Measurements from ENCODE around the gene HIRA.

DNA sequence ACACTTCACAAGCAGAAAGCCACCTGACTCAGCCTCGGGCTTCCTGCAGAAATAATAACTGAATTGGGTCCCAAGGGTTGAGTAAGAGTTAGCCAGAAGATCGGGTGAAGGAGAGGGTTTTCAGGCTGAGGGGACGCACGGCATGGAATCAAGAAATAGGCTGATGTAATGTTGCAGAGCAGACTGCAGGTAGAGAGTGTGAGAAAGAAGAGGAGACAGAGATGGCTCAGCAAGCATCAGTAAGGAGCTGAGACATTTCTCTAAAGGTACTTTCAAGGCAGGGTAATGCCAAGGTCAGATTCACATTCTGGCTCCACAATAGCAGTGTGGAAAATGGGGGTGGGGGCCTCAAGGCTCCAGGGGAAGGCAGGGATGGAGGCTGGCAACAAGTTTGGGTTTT is 18.6 kb downstream of the HIRA start:
- no peak for TF ChIP-seq EGR1 (IDR thresholded peaks at IDR 0.05)
- TF ChIP-seq EP300 (IDR thresholded peaks at IDR 0.05; ENCODE audit: borderline replicate concordance): no peak
- TF ChIP-seq, protein P1, sequence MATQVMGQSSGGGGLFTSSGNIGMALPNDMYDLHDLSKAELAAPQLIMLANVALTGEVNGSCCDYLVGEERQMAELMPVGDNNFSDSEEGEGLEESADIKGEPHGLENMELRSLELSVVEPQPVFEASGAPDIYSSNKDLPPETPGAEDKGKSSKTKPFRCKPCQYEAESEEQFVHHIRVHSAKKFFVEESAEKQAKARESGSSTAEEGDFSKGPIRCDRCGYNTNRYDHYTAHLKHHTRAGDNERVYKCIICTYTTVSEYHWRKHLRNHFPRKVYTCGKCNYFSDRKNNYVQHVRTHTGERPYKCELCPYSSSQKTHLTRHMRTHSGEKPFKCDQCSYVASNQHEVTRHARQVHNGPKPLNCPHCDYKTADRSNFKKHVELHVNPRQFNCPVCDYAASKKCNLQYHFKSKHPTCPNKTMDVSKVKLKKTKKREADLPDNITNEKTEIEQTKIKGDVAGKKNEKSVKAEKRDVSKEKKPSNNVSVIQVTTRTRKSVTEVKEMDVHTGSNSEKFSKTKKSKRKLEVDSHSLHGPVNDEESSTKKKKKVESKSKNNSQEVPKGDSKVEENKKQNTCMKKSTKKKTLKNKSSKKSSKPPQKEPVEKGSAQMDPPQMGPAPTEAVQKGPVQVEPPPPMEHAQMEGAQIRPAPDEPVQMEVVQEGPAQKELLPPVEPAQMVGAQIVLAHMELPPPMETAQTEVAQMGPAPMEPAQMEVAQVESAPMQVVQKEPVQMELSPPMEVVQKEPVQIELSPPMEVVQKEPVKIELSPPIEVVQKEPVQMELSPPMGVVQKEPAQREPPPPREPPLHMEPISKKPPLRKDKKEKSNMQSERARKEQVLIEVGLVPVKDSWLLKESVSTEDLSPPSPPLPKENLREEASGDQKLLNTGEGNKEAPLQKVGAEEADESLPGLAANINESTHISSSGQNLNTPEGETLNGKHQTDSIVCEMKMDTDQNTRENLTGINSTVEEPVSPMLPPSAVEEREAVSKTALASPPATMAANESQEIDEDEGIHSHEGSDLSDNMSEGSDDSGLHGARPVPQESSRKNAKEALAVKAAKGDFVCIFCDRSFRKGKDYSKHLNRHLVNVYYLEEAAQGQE (IDR thresholded peaks at IDR 0.05; ENCODE audit: low read depth): no peak
- TF ChIP-seq CREB1 (IDR thresholded peaks at IDR 0.05; ENCODE audit: low read depth): no peak
- no peak for TF ChIP-seq TAF1 (IDR thresholded peaks at IDR 0.05; ENCODE audit: low read depth)
- TF ChIP-seq, protein P2, sequence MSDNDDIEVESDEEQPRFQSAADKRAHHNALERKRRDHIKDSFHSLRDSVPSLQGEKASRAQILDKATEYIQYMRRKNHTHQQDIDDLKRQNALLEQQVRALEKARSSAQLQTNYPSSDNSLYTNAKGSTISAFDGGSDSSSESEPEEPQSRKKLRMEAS (IDR thresholded peaks at IDR 0.05): no peak
- TF ChIP-seq ZBTB7A (IDR thresholded peaks at IDR 0.05; ENCODE audit: low read depth): no peak
- TF ChIP-seq, protein P3, sequence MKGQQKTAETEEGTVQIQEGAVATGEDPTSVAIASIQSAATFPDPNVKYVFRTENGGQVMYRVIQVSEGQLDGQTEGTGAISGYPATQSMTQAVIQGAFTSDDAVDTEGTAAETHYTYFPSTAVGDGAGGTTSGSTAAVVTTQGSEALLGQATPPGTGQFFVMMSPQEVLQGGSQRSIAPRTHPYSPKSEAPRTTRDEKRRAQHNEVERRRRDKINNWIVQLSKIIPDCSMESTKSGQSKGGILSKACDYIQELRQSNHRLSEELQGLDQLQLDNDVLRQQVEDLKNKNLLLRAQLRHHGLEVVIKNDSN (IDR thresholded peaks at IDR 0.05): no peak

Data from Ishikawa (cell line).